Stimulated activated CD4-positive, alpha-beta T cell treated with anti-CD3 and anti-CD28 coated beads, Interleukin-1b, Interleukin-23, amount 100 ng/mL, for 4 hours (primary cell): Measurements from ENCODE around the gene SF3B4.
"Not testable (repeated sequence)": the region's sequence is repeated elsewhere in the genome, so short reads cannot be mapped to it uniquely, and the experiment has no call there.

Experiments used
- DNase-seq, 2 donors: peaks; one replicate each; pipeline ENCODE4 v3.0.0-alpha.2; 2020; ENCODE audit warnings: low read depth in 2 of 2

SF3B4 gene, protein sequence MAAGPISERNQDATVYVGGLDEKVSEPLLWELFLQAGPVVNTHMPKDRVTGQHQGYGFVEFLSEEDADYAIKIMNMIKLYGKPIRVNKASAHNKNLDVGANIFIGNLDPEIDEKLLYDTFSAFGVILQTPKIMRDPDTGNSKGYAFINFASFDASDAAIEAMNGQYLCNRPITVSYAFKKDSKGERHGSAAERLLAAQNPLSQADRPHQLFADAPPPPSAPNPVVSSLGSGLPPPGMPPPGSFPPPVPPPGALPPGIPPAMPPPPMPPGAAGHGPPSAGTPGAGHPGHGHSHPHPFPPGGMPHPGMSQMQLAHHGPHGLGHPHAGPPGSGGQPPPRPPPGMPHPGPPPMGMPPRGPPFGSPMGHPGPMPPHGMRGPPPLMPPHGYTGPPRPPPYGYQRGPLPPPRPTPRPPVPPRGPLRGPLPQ

DNA sequence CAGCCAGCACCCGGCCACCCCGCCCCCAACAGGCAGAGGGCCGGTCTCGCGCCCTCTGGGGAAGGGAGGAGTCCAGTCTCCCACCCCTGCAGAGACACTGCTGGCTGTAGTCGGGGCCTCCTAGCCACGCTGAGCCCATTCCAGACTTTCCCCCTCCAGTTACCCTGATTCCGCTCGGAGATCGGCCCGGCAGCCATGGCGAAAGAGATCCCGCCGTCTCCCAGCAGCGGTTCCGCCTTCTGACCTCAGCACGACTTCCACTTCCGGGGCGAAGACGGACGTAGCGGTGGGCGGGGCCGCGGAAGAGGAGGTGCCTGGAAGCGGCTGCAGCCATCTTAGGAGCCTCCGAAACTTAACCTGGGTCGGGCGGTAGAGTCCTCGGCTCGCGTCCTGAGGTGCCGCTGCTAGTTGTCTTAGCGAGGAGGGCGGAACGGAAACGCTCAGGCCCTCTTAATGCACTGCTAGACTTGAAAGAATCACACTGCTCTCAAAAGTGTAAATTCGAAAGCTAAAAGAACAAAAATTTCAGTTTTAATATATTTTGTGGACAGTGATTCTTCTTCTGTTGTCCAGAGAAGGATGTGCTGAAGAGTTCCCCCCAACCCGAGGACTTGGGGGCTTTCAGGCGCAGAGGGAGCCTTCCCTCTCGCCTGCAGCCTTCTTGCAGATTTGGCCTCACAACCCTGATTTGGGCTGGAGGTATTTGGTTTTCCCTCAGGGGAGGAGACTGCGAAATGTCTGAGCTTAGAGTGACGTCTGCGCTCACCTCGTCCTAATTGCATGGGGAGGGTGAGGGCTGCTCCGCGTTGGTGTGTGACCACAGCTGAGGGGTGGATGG is at the start of gene SF3B4:
SF3B4 (minus strand) TSS at position 241 of the 838 bp plus-strand sequence; CDS start at position 197, 44 bp downstream.
- peak; percentile 91 to 93 for DNase-seq

DNA sequence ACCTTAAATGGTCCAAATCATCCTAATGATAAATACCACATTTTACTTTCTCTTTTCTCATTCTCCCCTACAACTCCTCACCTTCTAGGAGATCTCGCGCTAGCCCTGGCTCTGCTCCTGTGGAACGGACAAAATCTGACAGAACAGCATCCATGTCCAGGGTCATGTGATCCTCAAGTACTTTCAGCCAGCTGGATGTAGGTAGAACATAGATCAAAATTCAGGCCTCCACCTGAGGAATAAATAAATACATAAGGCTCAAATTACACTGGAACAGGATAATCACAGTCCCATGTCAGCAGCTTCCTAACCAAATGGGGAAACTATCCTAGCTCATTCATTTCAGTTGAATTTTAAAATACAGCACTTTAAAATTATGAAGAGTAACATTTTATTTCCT is 49.7 kb upstream of the SF3B4 start:
- DNase-seq: no peak

DNA sequence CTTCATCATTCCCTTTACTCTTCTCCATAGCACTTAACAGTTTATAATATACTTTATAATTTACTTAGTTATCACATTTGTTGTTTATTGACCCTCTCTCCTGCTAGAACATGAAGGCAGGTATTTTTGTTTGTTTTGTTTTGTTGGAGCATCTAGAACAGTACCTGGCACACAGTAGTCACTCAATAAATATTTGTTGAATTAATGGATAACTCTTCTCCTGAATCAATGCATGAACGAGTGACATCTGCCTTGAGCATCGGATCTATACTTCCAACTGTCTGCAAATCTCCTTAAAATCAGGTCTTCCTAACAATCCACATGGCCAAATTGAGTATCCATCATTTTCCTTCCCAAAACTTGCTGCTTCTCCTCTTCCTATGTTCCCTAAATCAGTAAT is 44.9 kb upstream of the SF3B4 start:
- no peak for DNase-seq

DNA sequence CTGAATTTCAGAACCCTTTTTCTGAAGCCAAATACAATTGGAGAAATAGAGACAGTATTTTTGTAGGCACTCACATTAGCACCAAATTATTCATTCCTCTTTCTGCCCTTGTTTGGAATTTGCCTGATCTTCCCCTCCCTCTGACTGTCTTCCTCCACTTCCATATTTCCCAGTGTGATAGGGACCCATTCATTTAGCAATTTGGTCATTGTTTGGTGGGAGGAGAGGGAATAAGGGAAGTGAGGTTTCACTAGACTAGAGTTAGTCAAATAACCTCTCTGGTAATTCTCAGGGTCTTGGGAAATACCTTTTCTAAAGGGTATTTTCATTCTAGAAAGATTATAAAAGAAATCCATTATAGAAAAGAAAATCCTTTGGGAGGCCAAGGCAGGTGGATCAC is 40.0 kb upstream of the SF3B4 start:
- DNase-seq: no peak

DNA sequence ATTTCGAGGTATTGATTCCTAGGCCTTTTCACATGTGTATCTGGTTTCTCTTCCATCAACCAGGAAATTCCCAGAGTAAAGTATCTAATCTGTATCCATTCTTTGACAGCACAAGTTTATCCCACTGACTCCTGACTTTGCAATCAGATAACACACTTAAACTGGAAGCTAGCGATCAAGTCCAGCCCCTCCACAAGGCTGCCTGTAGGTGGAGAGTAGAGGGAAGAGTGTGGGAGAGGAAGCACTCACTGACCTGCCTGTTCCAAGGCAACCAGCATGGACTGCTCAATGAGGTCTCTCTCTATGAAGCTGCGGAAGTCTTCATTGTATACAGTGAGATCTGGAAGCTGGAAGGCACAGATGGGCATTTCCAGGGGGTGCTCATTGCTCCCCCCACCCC is 39.4 kb upstream of the SF3B4 start:
- no peak for DNase-seq

DNA sequence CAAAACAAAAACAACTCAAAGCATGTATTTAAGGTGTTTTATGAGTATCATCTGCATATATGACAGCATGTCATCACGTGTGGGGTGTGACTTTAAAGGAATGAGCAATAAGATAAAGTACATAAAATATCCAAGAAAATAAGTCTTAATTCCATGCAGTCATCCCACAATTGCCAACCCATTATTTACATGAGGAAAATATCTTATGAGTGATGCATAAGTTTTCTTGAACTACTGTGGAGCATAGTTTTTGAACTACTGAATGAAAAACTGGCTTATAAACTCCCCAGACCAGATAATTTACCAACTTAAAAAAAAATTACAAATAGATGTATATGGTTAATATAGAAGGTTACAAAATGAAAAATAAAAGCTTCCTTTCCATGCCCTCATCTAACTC is 38.8 kb upstream of the SF3B4 start:
- DNase-seq: no peak

DNA sequence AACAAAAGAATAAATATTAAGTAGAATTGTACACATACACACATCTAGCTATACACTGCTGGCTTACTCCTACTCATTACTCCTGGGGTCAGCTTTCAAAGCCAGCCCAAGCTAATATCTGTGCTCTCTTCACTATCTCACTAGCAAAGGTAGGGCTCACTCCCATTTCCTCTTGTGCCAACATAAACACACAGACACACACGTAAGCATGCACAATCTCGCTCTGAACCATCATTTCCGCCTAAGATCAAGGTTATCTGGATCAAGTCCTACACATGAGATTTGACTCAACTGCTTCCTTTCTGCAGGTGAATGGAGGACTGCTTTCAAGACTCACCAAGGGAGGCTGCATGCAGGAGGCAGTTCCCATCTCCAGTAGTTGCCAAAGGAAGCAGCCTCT is 37.8 kb upstream of the SF3B4 start:
- no peak for DNase-seq

DNA sequence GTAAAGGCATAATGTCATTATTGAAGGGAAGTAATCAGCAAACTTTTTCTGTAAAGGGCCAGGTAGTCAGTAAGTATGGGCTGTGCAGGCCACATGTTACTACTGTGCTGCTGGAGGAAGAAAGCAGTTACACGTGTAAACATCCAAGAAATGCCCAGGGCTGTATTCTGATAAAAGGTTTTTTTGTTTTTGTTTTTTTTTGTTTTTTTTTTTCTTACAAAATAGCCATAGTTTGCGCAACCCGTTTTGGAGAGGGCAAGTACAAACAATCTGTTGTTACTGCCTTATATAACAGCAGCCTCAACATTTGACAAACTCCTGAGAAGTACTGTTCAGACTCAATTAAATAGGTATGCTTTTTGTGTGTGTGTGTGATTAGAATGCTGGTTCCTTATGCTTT is 35.8 kb upstream of the SF3B4 start:
- DNase-seq: no peak

DNA sequence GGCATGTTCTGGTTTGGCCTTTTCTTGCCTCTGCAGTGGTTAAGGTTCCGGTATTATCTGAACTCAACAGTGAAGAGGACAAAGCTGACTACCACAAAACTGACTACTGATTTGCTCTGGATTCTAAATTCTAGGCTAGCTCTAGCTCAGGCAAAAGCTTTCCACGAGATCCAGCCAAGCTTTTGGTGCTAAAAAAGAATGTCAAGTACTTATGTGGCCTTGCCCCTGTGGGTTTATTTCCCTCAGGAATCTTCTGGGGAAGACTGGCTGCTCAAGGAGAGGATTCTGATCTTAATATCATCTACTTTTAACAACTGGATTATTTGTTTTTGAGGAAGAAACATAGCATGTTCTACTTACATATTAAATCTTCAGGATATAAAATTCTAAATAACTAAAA is 35.1 kb upstream of the SF3B4 start:
- DNase-seq: no peak

DNA sequence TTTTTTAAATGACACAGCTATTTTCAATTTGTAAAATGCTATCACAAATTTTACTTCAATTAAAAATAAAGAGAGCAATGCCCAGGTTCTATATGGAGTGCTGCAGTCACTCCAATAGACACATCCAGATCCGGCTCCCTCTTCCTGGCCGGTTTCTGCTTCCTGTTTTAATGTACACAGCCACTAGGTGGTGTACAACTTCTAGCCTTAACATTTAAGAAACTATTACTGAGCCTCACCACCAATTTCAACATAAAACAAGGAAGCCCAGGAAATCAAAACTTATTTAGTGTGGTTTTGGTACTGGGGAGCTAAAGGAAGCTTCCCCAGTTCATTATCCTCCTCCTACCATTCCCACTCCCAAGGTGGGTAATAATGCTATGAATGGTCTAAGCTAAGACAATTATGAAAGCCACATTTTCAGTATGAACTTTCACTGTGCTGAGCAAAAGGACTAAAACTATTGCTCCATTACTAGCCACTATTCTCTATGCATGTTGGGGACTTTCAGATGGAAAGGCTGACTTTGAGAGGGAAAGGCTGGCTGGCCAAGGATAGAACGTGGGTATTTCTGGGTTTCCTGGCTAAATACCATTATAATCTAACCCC is 34.5 kb upstream of the SF3B4 start:
- peak in 1 of 2 donors; percentile 45 for DNase-seq

DNA sequence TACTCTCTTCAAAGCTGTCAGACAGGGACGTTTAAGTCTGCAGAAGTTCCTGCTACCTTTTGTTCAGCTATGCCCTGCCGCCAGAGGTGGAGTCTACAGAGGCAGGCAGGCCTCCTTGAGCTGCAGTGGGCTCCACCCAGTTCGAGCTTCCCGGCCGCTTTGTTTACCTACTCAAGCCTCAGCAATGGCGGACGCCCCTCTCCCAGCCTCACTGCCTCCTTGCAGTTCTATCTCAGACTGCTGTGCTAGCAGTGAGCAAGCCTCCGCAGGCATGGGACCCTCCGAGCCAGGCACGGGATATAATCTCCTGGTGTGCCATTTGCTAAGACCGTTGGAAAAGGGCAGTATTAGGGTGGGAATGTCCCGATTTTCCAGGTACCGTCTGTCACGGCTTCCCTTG is 29.9 kb upstream of the SF3B4 start:
- DNase-seq: not testable (repeated sequence)

DNA sequence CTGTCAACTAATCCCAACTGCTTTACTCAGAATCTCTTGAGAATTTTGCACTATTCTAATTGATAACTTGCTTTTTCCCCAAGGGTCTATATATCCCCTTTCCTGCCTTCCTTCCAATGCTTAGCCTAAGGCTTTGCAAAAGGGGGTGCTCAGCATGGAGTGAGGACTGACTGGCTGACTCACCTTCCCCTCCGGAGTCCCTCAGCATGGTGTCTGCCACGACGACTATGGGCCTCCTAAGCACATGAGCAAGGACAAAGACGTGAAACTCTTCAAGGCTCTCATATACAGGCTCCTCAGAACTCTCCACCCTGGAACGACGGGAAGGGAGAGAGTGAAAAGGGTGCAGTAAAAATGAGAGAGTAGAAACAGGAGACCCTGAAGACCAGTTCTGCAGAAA is 22.3 kb upstream of the SF3B4 start:
- DNase-seq: no peak

DNA sequence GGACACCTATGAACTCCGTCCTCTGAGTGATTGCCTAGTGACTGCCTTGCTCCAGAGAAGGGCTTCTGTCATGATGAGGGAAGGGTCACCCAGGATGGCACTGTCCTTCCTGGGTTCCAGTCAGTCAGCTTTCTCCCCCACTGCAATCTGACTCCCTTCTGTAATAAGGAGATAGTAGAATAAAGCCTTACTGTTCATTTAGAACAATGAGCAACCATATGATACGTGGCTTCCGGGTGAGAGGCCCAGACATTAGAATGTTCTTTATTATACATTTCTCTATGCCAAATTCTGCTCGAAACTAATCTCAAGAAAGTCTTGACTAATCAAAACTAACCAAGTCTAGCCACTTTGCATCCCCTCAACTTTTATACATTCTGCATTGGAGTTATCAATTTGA is 17.6 kb upstream of the SF3B4 start:
- no peak for DNase-seq

DNA sequence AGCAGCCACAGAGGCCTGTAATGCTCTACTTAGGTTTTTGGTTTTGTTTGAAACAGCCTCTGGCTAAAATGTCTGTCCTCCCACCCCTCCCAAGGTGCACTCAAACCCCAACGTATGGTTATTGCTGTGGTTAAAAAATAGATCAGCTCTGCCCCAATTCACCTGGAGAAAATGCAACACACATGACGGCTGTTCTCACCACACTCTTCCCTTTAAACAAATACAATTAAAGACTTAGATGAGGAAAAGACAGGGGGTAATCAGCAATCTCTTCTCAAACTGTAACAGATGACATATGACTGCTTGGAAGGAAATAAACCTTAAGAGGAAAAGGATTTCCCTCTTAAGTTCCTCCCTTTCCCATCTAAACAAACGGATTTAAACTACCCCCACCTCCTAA is 15.3 kb upstream of the SF3B4 start:
- no peak for DNase-seq

DNA sequence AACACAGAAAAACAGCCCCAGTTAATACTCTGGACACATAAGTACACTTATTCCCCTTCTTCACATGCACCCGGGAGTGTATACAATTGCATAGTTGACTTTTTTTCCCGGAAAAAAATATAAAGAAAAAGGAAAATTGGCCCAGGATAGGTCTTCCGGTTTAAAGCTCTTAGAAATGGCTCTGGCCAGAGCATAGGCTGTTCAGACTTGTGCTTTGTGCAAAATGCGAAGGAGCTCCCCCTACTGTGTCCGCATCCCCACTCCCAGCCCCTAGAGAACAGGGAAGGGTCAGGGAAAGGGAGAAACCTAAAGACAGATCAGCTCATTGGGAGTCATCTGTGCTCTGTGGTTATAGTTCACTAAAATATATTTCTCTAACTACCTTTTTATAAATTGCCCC is 14.6 kb upstream of the SF3B4 start:
- DNase-seq: no peak

DNA sequence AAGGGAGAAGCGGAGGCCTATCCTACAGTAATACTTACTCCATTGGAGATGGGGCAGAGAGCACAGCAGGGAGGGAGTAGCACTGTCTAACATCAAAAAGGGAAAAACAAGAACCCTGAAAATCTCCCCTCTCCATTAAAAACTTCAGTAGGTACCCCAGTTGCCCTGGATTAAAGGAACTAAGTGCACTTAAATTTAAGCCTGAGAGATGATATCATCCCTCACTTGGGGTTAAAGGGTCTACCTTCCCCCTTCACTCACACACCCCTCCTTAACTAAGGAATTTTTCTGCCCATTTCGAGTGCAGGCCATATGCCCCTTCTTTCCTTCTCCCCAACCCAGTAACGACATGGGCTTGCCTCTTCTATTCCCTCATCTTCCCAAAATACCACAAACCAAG is 12.8 kb upstream of the SF3B4 start:
- DNase-seq: no peak

DNA sequence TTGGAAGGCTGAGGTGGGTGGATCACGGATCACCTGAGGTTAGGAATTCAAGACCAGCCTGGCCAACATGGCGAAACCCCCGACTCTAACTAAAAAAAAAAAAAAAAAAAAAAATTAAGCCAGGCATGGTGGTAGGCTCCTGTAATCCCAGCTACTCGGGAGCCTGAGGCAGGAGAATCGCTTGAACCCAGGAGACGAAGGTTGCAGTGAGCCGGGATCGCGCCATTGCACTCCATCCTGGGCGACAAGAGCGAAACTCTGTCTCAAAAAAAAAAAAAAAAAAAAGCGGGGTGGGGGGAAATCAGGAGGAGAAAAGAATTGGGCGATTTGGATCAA is 11.0 kb upstream of the SF3B4 start:
- not testable (repeated sequence) for DNase-seq

DNA sequence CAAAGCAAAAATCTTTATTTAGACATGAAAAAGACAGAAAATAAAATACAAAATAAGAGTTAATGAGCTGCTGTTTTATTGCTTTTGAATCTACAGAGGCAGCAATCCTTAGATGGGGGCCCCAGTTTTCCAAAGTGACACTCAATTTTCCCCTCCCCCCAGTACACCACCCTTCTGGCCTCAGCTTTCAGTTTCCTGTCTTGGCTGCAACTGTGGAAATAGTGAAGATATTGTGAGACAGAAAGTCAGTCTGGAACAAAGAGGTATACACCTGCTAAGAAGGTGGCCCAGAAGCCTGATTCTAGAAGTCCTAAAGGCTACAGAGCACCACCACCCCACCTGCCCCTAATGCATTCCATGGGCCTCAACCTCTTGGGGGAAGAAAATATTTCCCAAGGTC is 10.2 kb upstream of the SF3B4 start:
- no peak for DNase-seq

DNA sequence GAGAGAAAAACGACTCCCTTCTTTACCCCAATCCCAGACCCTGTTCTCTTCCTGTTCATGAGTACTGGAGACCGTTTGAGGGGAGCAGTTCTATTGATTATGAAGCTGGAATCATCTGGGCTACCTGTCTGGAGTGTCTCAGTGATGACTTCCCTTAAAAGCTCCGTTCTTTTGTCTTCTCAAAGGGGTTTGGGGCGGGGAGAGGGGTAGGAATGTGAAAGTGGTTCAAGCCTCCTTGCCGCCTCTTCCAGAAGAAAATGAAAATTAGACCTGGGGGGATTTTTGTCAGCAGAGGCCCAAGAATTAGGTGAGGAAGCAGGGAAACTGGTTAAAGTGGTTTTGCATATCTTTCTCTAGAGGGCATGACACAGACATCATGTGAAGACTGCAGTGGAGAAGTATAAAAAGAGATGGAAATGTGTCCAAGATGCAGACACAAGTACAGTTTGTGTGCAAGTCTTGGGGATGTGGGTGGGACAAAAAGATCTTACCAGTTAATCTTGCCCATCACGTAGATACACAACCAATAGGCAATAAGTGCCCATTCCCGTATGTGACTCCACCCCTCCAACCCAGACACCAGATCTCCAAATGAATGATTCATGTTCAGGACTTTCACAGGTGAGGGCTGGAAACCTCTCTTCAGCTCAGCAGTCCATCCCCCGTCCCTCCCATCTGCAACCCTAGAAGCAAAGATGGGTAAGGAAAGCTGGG is 9.5 kb upstream of the SF3B4 start:
- DNase-seq: no peak

DNA sequence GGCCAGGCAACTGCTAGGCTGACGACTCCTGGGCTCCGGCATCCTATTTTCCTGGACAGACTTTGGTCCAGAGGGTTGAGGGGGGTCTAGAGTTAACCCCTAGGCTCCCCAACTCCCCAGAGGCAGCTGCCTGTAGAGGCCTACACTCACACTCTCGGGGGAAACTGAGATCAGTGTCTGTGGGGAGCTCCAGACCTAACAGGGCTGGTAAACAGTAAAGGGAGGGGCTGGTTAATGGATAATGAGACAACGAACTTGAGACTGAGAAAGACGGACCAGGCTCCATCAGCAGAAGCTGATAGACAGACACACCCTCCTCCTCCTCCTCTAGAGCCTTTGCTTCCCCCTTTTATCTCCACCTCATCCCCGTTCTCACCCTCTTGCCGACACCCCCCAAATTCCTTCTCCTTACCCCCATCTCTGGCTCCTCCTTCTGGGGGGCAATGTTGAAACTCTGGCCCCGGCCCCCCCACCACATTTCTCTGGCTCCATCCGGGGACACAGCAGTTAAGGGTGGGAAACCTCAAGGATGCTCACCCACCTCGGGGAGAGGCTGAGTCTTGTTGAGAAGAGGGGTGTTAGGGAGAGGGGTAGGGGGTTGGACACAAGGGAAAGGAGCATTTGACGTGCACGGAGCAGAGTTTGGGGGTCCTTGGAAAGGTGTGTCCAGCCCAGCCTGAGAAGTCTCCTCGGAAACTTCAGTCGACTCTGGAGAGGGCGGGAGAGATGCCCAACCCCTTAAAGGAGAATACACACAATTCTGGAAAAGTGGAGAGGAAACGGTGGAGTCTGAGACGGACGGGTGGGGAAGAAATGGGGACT is 8.8 kb upstream of the SF3B4 start, which contains the start of gene MTMR11:
MTMR11 (minus strand) TSS at position 710 of the 822 bp plus-strand sequence; CDS start at position 478, 232 bp downstream.
- DNase-seq: no peak

DNA sequence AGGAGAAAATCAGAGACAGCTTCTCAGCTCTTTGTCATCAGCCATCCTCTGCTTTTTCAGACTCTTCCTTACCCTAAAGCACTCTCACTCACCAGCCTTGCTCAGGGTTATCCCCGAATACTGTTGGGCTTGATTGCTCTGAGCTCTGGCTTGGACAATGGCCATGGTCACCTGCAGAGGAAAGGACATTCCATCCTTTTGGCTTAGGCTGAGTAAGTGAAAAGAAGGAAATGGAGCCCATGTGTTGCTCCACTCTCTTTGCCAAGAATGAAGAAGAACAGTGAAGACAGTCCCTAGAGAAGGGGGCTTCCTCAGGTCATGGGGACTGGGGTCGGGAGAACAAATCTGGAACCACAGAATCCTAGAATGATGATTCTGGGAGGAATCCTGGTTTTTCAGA is 6.8 kb upstream of the SF3B4 start:
- no peak for DNase-seq
